HG03460 (cell line): ENCODE data around the gene CRLF2.
"Not testable (repeated sequence)": the region's sequence is repeated elsewhere in the genome, so short reads cannot be mapped to it uniquely, and the experiment has no call there.

Source experiments
- ATAC-seq: cut with Tn5 transposase; IDR thresholded peaks from one replicate; pipeline ENCODE4 v1.9.1; 2021; ENCODE audit not compliant: unreplicated experiment

CRLF2 gene

GRCh38 chrX:1215123-1215823 lies 2.8 kb upstream of the CRLF2 start:
- ATAC-seq = no peak

GRCh38 chrX:1213971-1214370 lies 1.5 kb upstream of the CRLF2 start:
- no peak for ATAC-seq

- ATAC-seq = no peak
These were observed 1.6 kb downstream of the CRLF2 start for GRCh38 chrX:1210844-1211243.

GRCh38 chrX:1207496-1208025 lies 4.9 kb downstream of the CRLF2 start:
- ATAC-seq = no peak

- no peak for ATAC-seq
These were observed 6.5 kb downstream of the CRLF2 start for GRCh38 chrX:1205681-1206611.

GRCh38 chrX:1202251-1202650 lies 10.2 kb downstream of the CRLF2 start:
- no peak for ATAC-seq

GRCh38 chrX:1196436-1196835 lies 16.0 kb downstream of the CRLF2 start:
- ATAC-seq = no peak

- not testable (repeated sequence) for ATAC-seq
These were observed 20.3 kb downstream of the CRLF2 start for GRCh38 chrX:1192196-1192595.

GRCh38 chrX:1190596-1191145 lies 21.8 kb downstream of the CRLF2 start:
- ATAC-seq = no peak

- ATAC-seq = no peak
These were observed 26.9 kb downstream of the CRLF2 start for GRCh38 chrX:1185561-1185960.

- no peak for ATAC-seq
These were observed 30.2 kb downstream of the CRLF2 start for GRCh38 chrX:1182211-1182610.

GRCh38 chrX:1181661-1182060 lies 30.8 kb downstream of the CRLF2 start:
- not testable (repeated sequence) for ATAC-seq

GRCh38 chrX:1181170-1181569 lies 31.3 kb downstream of the CRLF2 start:
- no peak for ATAC-seq

GRCh38 chrX:1178580-1179057 lies 33.8 kb downstream of the CRLF2 start:
- no peak for ATAC-seq

GRCh38 chrX:1176531-1177320 lies 35.7 kb downstream of the CRLF2 start:
- not testable (repeated sequence) for ATAC-seq

- ATAC-seq = not testable (repeated sequence)
These were observed 37.6 kb downstream of the CRLF2 start for GRCh38 chrX:1174609-1175545.

- not testable (repeated sequence) for ATAC-seq
These were observed 39.0 kb downstream of the CRLF2 start for GRCh38 chrX:1173435-1173834.

GRCh38 chrX:1172496-1172895 lies 40.0 kb downstream of the CRLF2 start:
- no peak for ATAC-seq

- ATAC-seq = not testable (repeated sequence)
These were observed 40.5 kb downstream of the CRLF2 start for GRCh38 chrX:1171915-1172314.
